GM10248 (cell line): ENCODE results near the gene ASTL.

ENCODE experiments used
- CTCF ChIA-PET: fragments of 300-600 bp; sonication (Branson Sonifier 250); formaldehyde crosslinking; extraction: SDS; loops from one replicate; lab custom pipeline; 2021; ENCODE audit warnings: antibody characterized with exemption; lab: Yijun Ruan, JAX
- POLR2A ChIA-PET: fragments of 350-650 bp; sonication (Branson Sonifier 250); formaldehyde crosslinking; extraction: SDS; loops from one replicate; lab custom pipeline; 2020; ENCODE audit warnings: antibody characterized with exemption; lab: Yijun Ruan, JAX
- DNase-seq: peaks from one replicate; pipeline ENCODE4 v3.0.0; 2012; ENCODE audit errors: extremely low spot score
- CTCF ChIP-seq: IDR thresholded peaks from 2 replicates; pipeline ENCODE4 v1.5.1; 2012; ENCODE audit warnings: mild to moderate bottlenecking, low read depth; ENCODE audit errors: extremely low read depth, missing control alignments, control extremely low read depth

The ASTL gene

GRCh38 chr2:96083989-96084857 lies 54.1 kb downstream of the ASTL start:
- no peak for TF ChIP-seq CTCF
- ChIA-PET CTCF (interaction anchor here (1.4 kb wide), 1 partner anchor 24 kb away, joined by 3 read pairs; no protein-coding TSS in a partner anchor), POLR2A (no interaction called here)
- no peak for DNase-seq

- ChIA-PET POLR2A (no interaction called here), CTCF (interaction anchor here (1.4 to 1.7 kb wide), 2 partner anchors 10 to 25 kb away, joined by 3 read pairs; no protein-coding TSS in a partner anchor)
- TF ChIP-seq CTCF, result no peak
- DNase-seq, result no peak
Observed at GRCh38 chr2:96083064-96083939, 55.0 kb downstream of the ASTL start.

- no peak for TF ChIP-seq CTCF
- ChIA-PET POLR2A (no interaction called here), CTCF (interaction anchor here (1.4 to 1.7 kb wide), 2 partner anchors 9 to 26 kb away, joined by 3 read pairs; no protein-coding TSS in a partner anchor)
- DNase-seq, result no peak
Observed at GRCh38 chr2:96082211-96083063, 55.9 kb downstream of the ASTL start.

- ChIA-PET CTCF (no interaction called here), POLR2A (no interaction called here)
- DNase-seq, result no peak
- no peak for TF ChIP-seq CTCF
Observed at GRCh38 chr2:96081042-96081441, 57.3 kb downstream of the ASTL start.

- POLR2A ChIA-PET, result no interaction called here
- no peak for DNase-seq
Observed at GRCh38 chr2:96075199-96075771, 63.0 kb downstream of the ASTL start.

More at GRCh38 chr2:96075199-96075771, 63.0 kb downstream of the ASTL start:
- no peak for TF ChIP-seq CTCF
- CTCF ChIA-PET, result interaction anchor here (1.1 kb wide), 2 partner anchors 41 to 82 kb away, joined by 4 read pairs; partner anchors contain the start of gene ADRA2B
